Measurements from ENCODE around the gene ZFP1. TPM values are rescaled to one million over a fixed set of nuclear protein-coding genes. Genes with fewer than 3 reads are reported as not detected.
"Not testable (repeated sequence)": the region's sequence is repeated elsewhere in the genome, so short reads cannot be mapped to it uniquely, and the experiment has no call there.

ZFP1 gene
- total RNA-seq, 1 experiment from 2014 or later = 22.6 TPM

- no peak for DNase-seq (ENCODE audit: low spot score)
- TF ChIP-seq EZH2 (IDR thresholded peaks at IDR 0.05; ENCODE audit: borderline replicate concordance, low read depth, low read length, poor library complexity, severe bottlenecking) = no peak
- TF ChIP-seq, protein P1, sequence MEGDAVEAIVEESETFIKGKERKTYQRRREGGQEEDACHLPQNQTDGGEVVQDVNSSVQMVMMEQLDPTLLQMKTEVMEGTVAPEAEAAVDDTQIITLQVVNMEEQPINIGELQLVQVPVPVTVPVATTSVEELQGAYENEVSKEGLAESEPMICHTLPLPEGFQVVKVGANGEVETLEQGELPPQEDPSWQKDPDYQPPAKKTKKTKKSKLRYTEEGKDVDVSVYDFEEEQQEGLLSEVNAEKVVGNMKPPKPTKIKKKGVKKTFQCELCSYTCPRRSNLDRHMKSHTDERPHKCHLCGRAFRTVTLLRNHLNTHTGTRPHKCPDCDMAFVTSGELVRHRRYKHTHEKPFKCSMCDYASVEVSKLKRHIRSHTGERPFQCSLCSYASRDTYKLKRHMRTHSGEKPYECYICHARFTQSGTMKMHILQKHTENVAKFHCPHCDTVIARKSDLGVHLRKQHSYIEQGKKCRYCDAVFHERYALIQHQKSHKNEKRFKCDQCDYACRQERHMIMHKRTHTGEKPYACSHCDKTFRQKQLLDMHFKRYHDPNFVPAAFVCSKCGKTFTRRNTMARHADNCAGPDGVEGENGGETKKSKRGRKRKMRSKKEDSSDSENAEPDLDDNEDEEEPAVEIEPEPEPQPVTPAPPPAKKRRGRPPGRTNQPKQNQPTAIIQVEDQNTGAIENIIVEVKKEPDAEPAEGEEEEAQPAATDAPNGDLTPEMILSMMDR (conservative IDR thresholded peaks at IDR 0.05; ENCODE audit: low read depth, low read length) = no peak
- BruUV-seq (replicated peaks) = no TSS peak
- H3K4me1 ChIP-seq (ENCODE audit: insufficient read depth, low read length, poor library complexity, severe bottlenecking) = no peaks in the 10 kb centered on the region
- no peak overlapping the region for H3K4me3 ChIP-seq (ENCODE audit: low read depth, low read length, poor library complexity, severe bottlenecking)
- POLR2A ChIA-PET (ENCODE audit: low non-redundant PET) = no interaction called here
- H3K36me3 ChIP-seq (ENCODE audit: insufficient read depth, low read length, poor library complexity, severe bottlenecking) = no peaks in the 10 kb centered on the region
- H3K27ac ChIP-seq (ENCODE audit: low read depth, low read length, poor library complexity, severe bottlenecking) = no peak overlapping the region
- H3K27me3 ChIP-seq (replicated peaks; ENCODE audit: insufficient read depth, low read depth, low read length, poor library complexity) = no peaks in the 10 kb centered on the region
- CTCF ChIA-PET = no interaction called here
- no peaks in the 10 kb centered on the region for H3K9me3 ChIP-seq (ENCODE audit: low read depth, low read length, poor library complexity, severe bottlenecking)
- intact Hi-C loops (cut with micrococcal nuclease; ENCODE audit: unreplicated experiment) = no loop called here
Observed at GRCh38 chr16:75208861-75209505, 60.7 kb downstream of the ZFP1 start.

DNA sequence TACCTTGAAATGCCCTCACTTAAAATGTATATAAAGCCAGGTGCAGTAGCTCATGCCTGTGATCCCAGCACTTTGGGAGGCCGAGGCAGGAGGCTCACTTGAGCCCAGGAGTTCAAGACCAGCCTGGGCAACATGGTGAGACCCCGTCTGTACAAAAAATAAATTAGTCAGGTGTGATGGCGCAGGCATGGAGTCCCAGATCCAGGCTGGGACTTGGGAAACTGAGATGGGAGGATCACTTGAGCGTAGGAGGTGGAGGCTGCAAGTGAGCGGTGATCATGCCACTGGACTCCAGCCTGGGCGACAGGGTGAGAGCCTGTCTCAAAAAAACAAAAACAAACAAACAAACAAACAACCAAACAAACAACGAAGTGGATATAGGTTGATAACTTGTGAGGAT is 61.2 kb downstream of the ZFP1 start:
- CTCF ChIA-PET = interaction anchor here (1.0 kb wide), 1 partner anchor 10 kb away, joined by 11 read pairs; no protein-coding TSS in a partner anchor
- H3K27me3 ChIP-seq (replicated peaks; ENCODE audit: insufficient read depth, low read depth, low read length, poor library complexity); BruUV-seq (replicated peaks); H3K4me3 ChIP-seq (ENCODE audit: low read depth, low read length, poor library complexity, severe bottlenecking); POLR2A ChIA-PET (ENCODE audit: low non-redundant PET); H3K27ac ChIP-seq (ENCODE audit: low read depth, low read length, poor library complexity, severe bottlenecking); H3K9me3 ChIP-seq (ENCODE audit: low read depth, low read length, poor library complexity, severe bottlenecking); H3K36me3 ChIP-seq (ENCODE audit: insufficient read depth, low read length, poor library complexity, severe bottlenecking); DNase-seq (ENCODE audit: low spot score); intact Hi-C loops (cut with micrococcal nuclease; ENCODE audit: unreplicated experiment); H3K4me1 ChIP-seq (ENCODE audit: insufficient read depth, low read length, poor library complexity, severe bottlenecking): not testable (repeated sequence)

- no peaks in the 10 kb centered on the region for H3K4me1 ChIP-seq (ENCODE audit: insufficient read depth, low read length, poor library complexity, severe bottlenecking)
- H3K4me3 ChIP-seq (ENCODE audit: low read depth, low read length, poor library complexity, severe bottlenecking) = no peak overlapping the region
- no TSS peak for BruUV-seq (replicated peaks)
- TF ChIP-seq, protein P1 (conservative IDR thresholded peaks at IDR 0.05; ENCODE audit: low read depth, low read length) = no peak
- no peak for TF ChIP-seq EZH2 (IDR thresholded peaks at IDR 0.05; ENCODE audit: borderline replicate concordance, low read depth, low read length, poor library complexity, severe bottlenecking)
- no peak overlapping the region for H3K27ac ChIP-seq (ENCODE audit: low read depth, low read length, poor library complexity, severe bottlenecking)
- no peaks in the 10 kb centered on the region for H3K9me3 ChIP-seq (ENCODE audit: low read depth, low read length, poor library complexity, severe bottlenecking)
- no peak for DNase-seq (ENCODE audit: low spot score)
- intact Hi-C loops (cut with micrococcal nuclease; ENCODE audit: unreplicated experiment) = no loop called here
- H3K36me3 ChIP-seq (ENCODE audit: insufficient read depth, low read length, poor library complexity, severe bottlenecking) = no peaks in the 10 kb centered on the region
- ChIA-PET POLR2A (ENCODE audit: low non-redundant PET) (interaction anchor here (0.6 kb wide), 1 partner anchor 18 kb away, joined by 7 read pairs; no protein-coding TSS in a partner anchor), CTCF (interaction anchor here (1.0 kb wide), 1 partner anchor 10 kb away, joined by 11 read pairs; no protein-coding TSS in a partner anchor)
- H3K27me3 ChIP-seq (replicated peaks; ENCODE audit: insufficient read depth, low read depth, low read length, poor library complexity) = no peaks in the 10 kb centered on the region
Observed at GRCh38 chr16:75209944-75210343, 61.6 kb downstream of the ZFP1 start.

GRCh38 chr16:75211286-75211685 is 63.0 kb downstream of the ZFP1 start:
- intact Hi-C loops (cut with micrococcal nuclease; ENCODE audit: unreplicated experiment); H3K4me3 ChIP-seq (ENCODE audit: low read depth, low read length, poor library complexity, severe bottlenecking); DNase-seq (ENCODE audit: low spot score); H3K27me3 ChIP-seq (replicated peaks; ENCODE audit: insufficient read depth, low read depth, low read length, poor library complexity); H3K36me3 ChIP-seq (ENCODE audit: insufficient read depth, low read length, poor library complexity, severe bottlenecking); H3K9me3 ChIP-seq (ENCODE audit: low read depth, low read length, poor library complexity, severe bottlenecking); H3K27ac ChIP-seq (ENCODE audit: low read depth, low read length, poor library complexity, severe bottlenecking); CTCF ChIA-PET; POLR2A ChIA-PET (ENCODE audit: low non-redundant PET); H3K4me1 ChIP-seq (ENCODE audit: insufficient read depth, low read length, poor library complexity, severe bottlenecking); BruUV-seq (replicated peaks): not testable (repeated sequence)

All from A673 (cell line).